GM19438 (cell line): ENCODE results near the gene ITGAV.
"Not testable (repeated sequence)": the region's sequence is repeated elsewhere in the genome, so short reads cannot be mapped to it uniquely, and the experiment has no call there.

Experiments used
- ATAC-seq: cut with Tn5 transposase; IDR thresholded peaks from one replicate; pipeline ENCODE4 v1.9.1; 2021; ENCODE audit warnings: low read depth; ENCODE audit not compliant: unreplicated experiment

ITGAV gene

DNA sequence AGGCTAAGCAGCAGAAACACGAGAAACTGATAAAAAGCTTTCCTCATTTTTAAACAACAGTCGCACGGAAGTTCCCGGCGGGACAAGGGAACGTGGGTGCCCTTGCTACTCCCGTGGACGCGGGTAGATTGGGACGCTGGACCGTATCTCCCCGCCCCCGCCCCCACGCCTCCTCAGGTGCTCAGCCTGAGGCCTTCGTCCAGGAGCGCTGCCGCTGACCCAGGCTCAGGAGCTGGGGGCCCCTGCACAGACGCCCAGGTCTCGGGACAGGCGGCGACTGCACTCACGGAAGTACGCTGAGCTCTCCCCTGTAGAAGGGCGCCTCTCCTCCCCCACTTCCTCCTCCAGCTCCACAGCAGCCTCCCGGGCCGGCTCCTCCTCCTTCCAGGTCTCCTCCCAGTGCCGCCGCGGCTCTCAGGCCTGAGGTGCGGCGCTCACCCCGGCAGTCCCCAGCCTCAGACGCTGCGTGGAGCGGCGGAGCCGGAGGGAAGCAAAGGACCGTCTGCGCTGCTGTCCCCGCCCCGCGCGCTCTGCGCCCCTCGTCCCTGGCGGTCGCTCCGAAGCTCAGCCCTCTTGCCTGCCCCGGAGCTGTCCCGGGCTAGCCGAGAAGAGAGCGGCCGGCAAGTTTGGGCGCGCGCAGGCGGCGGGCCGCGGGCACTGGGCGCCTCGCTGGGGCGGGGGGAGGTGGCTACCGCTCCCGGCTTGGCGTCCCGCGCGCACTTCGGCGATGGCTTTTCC, at the start of gene ITGAV:
Gene ITGAV, plus strand, starts transcription at position 445 of the 738 bp plus-strand sequence. Its CDS starts 283 bp downstream, at position 728.
- peak; percentile 94 for ATAC-seq

DNA sequence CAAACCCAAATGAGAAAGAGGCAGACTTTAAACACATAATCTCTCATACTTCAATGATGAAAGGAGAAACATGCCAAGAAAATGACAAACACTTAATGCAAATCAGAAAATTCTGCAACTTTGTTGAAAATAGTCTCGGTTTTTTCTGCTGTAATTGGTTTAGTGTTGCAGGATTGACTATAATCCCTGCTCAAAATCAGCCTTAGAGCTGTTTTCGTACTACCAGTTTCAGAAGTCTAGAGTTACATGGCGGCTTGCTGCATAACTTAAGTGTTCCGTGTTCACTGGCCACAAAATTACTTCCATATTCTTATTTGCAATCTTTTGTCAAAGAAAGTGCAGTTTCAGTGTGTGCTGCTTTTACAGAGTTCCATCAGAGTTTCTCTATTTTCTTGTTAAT, 48.9 kb upstream of the ITGAV start:
- ATAC-seq: no peak

DNA sequence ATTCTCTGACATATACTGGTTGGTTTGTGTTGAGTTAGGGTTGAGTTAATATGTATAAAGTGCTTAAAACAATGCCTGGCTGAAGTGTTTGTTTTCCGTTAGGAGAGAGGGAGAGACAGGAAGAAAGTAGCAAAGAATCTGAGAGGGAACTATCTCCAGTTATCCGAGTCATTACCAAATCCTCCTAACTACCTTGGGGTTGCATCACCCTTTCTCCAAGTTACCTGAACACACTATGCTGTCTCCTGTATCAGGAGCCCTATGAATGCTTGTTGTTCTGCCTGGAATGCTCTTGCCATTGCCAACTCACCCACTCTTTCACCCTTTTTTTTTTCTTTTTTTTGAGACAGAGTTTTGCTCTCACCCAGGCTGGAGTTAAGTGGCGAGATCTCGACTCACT, 47.9 kb upstream of the ITGAV start:
- no peak for ATAC-seq

DNA sequence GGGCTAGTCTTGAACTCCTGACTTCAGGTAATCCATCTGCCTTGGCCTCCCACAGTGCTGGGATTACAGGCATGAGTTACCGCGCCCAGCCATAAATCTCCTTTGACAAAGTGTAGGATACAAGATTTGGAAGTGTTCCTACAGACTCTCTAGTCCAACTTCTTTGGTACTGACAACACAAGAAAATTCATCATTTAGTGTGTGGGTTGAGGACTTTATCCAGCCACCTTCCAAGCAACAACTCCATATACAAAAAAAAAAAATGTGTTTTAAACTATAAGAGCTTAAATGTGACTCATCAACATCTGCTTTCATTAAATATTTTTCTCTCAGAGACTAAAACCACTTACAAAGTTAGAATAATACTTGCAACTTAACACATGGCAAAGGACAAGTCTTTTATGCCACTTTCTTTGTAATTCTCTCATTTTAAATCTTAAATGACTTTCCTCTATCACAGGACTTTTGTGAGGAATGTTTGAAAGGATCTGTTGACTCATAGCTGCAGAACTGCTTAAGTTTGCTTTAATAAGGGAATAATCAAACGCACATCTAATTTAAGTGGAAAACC, 46.2 kb upstream of the ITGAV start:
- ATAC-seq: no peak

DNA sequence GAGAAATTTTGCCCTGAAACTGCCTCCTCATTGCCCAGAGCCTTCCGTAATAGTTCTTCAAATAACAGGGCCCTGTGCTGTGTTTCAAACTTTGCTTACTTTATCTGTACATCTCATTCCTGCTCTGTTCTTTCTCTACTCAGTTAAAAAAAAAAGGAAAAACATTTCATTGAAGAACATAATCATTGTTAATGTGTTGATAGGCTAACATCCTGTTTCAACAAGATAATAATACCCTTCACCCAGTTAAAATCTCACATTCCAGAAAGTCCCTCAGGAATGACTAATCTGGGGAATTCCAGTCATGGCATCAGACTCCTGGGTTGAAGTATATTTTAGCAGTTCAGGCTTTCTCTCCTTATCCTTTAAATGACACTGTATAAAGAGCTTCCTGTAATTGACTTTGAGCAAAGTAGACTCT, 45.6 kb upstream of the ITGAV start:
- no peak for ATAC-seq

DNA sequence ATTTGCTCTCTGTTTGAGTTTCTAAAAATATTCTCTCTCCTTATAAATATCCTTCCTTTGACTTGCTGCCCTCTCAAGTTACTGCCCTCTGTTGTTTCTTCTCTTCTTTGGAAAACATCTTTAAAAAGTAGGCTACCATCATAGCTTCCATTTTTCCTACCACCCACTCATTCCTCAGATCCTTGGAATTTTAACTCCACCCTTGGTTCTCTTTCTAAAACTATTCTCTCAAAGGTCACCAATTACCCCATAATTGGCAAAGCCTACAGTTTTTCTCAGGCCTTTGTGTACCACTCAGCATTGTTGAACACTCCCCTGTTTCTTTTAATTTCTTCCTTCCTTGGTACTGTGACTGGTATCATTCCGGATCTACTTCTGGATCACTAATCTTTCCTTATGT, 43.0 kb upstream of the ITGAV start:
- ATAC-seq: no peak

DNA sequence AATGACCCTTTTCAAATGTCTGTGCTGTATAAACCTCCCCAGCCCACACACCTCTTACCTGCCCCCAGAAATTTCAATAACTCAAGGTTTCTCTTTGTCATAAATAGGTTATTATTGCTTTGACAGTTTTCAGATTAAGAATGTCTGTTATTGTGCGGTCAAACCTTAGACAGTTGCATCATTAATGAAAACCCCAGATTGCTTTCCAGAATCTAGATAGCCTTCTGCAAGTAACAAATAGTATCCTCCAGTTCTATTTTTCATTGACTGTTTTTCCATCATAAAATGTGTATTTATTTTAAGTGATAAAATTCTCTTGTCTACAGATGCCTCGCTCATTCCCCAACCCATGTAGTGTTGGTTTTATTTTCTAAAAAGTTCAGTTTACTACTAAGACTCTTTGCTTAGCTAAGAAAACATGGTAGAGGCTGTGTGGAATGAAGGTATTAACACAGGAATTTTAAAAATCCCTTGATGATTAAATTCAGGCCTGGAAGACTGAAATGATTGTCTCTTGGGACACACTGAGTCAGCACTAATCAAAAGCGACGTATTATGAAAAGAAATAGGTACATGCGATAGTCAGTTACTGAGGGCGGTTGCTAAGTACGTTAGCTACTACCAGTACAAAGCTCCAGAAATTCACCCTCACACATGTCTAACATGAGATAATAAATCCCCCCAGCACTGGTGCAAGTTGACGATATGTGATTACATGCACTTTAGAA, 38.4 kb upstream of the ITGAV start:
- ATAC-seq: no peak

DNA sequence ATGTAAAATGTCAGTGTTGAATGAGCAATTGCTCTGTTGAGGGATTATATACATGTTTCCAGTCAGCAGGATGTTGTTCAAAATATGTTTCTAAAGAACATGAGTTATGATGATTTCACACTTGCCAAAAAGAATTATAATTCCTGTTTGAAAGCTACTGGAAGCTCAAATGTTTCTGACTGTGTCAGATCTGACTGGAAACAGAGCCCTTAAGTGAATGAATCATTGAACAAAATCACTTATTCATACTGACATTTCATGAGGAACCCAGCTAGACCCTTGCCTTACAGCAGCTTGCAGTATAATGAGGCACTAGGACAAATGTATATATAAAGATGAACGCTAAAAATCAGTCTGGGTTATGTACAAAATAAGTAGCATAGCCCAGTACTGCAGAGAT, 35.4 kb upstream of the ITGAV start:
- ATAC-seq: no peak

DNA sequence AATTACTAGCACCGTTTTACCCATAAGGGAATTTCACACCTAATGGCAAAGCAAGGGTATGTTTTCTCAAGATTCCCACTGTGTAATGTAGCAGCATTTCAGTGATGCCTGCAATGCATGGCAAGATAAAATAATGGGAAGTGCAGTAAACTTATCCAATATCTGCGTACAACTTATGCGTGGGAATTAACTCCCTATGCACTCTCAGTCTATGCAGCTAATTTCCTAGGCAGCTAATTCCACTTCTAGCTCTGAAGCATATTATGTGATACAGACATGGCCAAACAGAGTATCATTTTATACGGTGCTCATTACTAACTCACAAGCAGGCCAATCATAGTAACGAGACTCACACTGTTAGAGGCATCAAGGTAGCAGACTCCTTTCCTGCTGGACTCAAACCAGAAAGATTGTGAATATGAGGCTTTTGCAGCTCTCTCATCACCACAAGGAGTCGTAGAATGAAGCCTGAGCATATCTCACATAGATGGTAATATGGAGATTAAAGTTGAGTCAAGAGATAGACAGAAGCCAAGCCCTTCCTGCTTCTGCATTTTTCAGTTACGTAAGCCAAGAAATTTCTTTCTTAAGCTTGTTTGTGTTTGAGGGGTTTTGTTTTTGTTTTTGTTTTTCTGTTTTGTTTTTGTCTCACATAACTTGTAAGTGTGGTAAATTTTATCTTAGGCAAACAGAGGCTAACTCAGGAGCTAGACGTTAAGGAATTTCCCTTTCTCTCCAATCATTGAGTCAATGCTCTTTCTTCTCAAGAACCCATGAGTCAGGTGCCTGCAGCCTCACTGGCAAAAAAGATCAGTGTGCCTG, 34.8 kb upstream of the ITGAV start:
- ATAC-seq: no peak

DNA sequence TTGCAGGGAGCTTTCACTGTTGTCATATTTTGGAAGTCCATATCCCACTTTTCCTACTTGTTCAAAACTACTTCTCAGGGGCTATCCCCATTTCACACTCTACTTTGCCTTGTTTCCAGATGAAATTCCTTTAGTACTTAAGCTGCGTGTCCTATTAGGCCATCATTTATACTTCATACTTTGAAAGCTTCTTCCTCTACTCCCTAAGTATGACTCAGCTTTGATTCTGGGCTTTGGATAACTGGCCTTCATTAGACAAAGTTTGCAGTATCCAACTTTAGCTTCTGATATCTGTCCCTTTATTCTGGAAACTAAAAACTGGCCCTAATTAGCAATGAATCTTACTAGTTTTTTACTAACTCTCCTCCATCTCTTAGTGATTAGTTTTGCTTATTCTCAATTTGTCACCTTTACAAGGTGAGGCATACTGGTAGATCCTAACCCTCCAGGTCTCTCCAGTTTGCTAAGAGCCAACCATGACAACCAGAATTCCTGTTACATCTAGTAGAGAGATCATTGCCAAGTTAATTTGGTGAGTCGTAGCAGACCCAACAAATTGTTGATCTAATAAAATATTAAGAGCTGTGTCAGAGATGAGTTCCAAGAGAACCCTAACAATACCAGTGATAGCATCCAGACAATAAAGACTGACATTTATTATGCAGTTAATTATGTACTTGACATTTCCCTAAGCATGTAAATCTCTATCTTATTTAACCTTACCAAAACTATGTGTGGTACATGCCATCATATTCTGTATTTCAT, 31.2 kb upstream of the ITGAV start:
- no peak for ATAC-seq

DNA sequence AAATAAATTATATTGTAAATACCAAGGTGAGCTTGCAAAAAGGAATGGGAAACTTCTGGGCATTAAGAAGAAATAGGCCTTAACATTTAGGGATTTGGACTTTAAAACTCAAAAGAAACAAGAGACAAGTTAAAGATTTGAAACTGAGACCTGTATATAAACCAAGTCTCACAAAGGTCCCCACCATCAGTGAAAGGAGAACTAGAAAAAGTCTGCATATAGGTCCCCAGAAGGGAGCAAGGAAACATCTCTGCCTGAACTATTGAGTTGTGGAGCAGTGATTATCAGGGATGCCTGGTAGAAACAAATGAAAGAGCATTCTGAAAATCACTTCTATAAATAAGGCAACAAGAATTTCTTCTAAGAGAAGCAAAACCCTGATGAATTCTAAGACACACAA, 30.5 kb upstream of the ITGAV start:
- peak; percentile 77 for ATAC-seq

DNA sequence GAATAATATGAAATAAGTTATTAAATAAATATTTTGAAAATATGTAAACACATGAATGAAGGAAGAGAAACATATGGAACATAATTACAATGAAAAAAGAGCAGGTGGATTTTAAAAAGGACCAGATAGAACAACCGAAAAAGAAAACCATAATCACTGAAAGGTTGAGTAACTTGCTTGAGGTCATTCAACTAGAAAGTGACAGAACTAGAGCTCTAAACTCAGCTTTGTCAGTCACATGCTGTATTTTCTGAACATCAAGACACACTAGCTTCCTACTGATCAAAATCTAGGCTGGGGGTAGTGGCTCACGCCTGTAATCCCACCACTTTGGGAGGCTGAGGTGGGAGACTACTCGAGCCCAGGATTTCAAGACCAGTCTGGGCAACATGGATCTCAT, 30.0 kb upstream of the ITGAV start:
- peak; percentile 91 for ATAC-seq

DNA sequence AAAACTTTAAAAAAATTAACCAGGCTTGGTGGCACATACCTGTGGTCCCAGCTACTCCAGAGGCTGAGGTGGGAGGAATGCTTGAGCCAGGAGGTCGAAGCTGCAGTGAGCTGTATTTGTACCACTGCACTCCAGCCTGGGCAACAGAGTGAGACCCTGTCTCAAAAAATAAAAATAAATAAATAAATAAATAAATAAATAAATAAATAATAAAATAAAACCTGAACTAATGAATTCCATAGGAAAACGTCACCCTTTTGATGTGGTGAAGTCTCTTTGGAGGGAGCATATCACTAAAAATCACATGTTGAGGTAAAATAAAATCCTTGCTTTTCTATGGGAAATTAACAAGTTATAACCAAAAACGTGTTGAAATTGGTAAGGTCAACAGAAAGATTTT, 29.6 kb upstream of the ITGAV start:
- ATAC-seq: no peak

DNA sequence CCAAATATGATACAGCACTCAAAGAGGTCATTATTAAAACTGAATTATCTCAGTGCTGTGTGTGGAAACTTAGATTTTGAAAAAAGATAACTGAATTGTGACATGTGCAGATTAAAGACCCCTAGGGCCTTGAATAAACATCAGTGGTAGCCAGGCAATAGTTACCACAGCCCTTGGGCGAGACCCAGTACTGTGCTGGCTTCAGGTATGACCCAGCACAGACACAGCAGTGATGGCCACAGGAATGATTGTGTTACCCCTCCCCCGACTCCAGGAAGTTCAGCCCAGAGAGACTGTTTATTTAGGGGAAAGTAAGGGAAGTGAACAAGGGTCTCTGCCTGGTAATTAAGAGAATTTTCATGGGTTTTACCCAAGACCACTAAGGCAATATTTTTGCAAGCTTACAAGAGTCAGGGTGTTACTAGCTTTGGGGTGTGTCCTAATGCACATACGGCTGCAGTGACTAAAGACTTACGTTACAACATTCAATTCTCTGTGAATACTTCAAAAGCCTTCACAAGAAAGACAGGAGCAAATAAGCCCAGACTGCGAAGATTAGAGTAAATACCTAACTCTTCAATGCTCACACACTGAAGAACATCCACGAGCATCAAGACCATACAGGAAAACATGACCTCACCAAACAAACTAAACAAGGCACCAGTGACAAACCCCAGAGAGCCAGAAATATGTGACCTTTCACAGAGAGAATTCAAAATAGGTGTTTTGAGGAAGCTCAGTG, 28.2 kb upstream of the ITGAV start:
- no peak for ATAC-seq

DNA sequence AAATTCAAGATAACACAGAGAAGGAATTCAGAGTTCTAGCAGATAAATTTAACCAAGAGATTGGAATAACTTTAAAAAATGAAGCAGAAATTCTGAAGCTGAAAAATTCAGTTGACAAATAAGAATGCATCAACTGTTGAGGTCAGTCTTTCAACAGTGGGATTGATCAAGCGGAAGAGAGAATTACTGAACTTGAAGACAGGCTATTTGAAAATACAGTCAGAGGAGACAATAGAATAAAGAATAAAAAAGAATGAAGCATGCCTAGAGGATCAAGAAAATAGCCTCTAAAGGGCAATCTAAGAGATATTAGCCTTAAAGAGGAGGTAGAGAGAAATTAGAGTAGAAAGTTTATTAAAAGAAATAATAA, 27.7 kb upstream of the ITGAV start:
- ATAC-seq: no peak

DNA sequence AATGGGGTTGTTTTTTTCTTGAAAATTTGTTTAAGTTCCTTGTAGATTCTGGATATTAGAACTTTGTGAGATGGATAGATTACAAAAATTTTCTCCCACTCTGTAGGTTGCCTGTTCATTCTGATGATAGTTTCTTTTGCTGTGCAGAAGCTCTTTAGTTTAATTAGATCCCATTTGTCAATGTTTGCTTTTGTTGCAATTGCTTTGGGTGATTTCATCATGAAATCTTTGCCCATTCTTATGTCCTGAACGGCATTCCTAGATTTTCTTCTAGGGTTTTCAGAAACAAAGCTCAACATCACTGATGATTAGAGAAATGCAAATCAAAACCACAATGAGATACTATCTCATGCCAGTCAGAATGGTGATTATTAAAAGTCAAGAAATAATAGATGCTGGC, 21.3 kb upstream of the ITGAV start:
- ATAC-seq: not testable (repeated sequence)

DNA sequence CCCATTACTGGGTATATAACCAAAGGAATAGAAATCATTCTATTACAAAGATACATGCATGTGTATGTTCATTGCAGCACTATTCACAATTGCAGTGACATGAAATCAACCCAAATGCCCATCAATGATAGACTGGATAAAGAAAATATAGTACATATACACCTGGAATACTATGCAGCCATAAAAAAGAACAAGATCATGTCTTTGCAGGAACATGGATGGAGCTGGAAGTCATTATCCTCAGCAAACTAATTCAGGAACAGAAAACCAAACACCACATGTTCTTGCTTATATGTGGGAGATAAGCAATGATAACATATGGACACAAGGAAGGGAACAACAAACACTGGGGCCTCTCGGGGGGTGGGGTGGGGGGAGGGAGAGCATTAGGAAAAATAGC, 20.7 kb upstream of the ITGAV start:
- ATAC-seq: not testable (repeated sequence)

DNA sequence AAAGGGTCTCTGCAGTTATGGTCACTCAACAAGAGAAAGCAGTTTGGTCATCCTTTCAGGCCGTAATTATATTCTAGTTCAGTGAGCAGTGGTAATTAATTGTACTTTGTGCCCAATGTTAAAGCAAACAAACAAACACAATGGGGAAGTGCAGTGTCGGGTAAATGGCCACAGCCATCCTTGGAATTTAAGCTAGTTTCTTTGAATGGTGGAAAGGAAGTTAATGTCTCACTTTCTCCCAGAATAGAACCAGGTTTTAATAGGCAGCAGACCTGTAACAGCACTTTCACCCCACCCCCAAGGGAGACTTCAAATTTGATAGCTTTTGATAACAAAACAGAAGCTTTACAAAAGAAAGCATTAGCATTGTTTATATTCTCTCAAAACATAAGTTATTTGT, 20.0 kb upstream of the ITGAV start:
- ATAC-seq: no peak

DNA sequence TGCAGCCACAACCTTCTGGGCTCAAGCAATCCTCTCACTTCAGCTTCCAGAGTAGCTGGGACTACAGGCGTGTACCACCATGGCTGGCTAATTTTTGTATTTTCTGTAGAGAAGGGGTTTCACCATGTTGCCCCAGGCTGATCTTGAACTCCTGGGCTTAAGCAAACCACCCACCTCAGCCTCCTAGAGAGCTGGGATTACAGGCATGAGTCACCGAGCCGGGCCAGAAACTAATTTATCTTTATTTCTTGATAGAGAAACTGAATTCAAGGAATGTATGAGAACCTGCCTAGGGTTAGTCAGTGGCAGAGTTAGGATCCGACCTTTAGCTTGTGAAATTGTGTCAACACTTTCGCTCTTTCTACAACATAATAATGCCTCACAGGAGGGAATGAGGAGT, 19.3 kb upstream of the ITGAV start:
- ATAC-seq: no peak

DNA sequence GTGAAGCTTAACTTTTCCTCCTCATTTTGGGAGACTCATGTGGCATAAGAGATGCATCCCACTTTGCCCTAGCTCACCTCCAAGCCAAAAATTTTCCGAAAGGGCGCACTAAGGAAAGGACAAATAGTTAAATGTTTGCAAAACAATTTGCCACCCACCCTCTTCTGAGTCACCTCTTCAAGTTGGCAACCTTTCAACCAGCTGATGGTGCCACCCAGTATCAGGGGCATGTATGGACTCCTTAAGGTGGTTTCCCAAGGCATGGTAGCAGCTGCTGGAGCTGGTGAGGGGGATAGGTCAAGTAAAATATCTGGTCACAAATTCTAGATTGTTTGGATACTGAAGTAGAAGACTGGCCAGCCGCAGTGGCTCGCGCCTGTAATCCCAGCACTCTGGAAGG, 17.2 kb upstream of the ITGAV start:
- ATAC-seq: no peak
